ENCODE data around the gene CARS2.
A peak's percentile ranks its signal among the peaks of the same experiment; 100 is the strongest.
"Not testable (repeated sequence)": the region's sequence is repeated elsewhere in the genome, so short reads cannot be mapped to it uniquely, and the experiment has no call there.

Gene CARS2, protein sequence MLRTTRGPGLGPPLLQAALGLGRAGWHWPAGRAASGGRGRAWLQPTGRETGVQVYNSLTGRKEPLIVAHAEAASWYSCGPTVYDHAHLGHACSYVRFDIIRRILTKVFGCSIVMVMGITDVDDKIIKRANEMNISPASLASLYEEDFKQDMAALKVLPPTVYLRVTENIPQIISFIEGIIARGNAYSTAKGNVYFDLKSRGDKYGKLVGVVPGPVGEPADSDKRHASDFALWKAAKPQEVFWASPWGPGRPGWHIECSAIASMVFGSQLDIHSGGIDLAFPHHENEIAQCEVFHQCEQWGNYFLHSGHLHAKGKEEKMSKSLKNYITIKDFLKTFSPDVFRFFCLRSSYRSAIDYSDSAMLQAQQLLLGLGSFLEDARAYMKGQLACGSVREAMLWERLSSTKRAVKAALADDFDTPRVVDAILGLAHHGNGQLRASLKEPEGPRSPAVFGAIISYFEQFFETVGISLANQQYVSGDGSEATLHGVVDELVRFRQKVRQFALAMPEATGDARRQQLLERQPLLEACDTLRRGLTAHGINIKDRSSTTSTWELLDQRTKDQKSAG

DNA sequence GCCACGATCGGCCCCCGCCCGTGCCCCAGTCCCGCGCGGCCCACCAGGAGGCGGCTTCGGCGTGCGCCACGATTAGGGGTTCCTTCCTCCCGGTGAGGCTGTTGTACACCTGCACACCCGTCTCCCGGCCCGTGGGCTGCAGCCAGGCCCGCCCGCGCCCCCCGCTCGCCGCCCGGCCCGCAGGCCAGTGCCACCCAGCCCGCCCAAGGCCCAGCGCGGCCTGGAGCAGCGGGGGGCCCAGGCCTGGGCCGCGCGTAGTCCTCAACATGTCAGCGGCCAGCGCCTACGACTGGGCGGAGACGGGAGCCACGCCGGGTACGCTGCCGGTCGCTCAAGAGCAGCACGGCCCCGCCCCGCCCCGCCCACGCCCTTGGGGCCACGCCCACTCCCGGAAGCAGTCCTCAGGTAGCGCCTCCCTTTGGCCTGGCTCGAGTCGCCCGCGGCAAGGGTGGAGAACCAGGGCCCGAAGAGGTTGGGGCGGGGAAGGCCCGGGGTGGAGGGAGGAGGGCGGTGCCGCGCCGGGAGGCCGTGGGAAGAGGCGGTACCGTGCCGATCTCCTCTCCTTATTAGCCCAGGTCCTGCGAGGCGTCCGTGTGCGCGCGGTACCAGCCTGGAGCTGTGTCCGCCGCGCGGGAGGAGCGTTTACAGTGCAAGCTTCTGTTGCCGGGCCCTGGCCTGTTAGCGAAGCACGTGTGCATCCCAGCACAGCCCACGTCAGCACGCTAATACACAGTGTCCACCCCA, at the start of gene CARS2:
TSS of gene CARS2 (minus strand) at position 291 of the 744 bp plus-strand sequence. CDS start at position 268, 23 bp downstream.
- Histone ChIP-seq H3K36me3 (peaks cover 16 to 31% (median 26%) of the 10 kb centered on the region in 11 experiments), H3K4me1 (peaks cover 46 to 69% (median 56%) of the 10 kb centered on the region in 10 experiments), H3K27ac (peak within 1 kb of the TSS; percentile 64 to 89 (median 84)), H3K27me3 (no peaks in the 10 kb centered on the region), H3K4me3 (peak within 1 kb of the TSS; percentile 72 to 89 (median 83)), H3K4me2 (peak within 1 kb of the TSS; percentile 87 to 99 (median 92)), H4K20me1 (peaks cover 0 to 29% (median 0%) of the 10 kb centered on the region in 11 experiments; a peak in 5 of 22 replicates), H3K9me3 (replicated peaks in 1 of 11) (no peaks in the 10 kb centered on the region), H3K9ac (peak within 1 kb of the TSS; percentile 87 to 93 (median 90))
- no peak for TF ChIP-seq Cebpa-rat (IDR thresholded peaks at IDR 0.05)

DNA sequence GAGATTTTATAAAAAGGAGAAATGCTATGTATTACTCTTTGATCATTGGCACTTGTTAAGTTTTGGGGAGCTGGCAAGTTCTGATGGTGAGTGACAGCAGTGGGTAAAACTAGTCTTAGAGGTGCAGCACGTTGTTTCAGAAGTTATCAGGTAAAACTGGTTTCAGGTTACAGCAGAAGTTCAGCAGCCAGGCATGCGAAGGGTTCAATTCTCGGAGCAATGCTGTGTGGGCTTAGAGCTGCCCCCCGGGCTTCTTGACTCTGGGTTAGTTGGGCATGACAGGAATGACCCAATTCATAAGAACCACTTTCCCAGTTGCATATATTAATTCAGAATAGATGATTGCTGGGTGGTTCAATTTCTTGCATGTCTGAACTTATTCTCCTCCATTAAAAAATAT, 42.4 kb upstream of the CARS2 start:
- Histone ChIP-seq H3K36me3 (peaks cover 0 to 26% (median 17%) of the 10 kb centered on the region in 11 experiments; a peak in 17 of 22 replicates), H3K4me1 (no peaks in the 10 kb centered on the region), H3K9ac (no peak overlapping the region), H3K4me3 (no peak overlapping the region), H3K27me3 (no peaks in the 10 kb centered on the region), H3K27ac (no peak overlapping the region), H4K20me1 (no peaks in the 10 kb centered on the region), H3K9me3 (replicated peaks in 1 of 11) (peaks cover 33 to 44% (median 40%) of the 10 kb centered on the region in 11 experiments), H3K4me2 (no peak overlapping the region)
- TF ChIP-seq Cebpa-rat (IDR thresholded peaks at IDR 0.05), result no peak

DNA sequence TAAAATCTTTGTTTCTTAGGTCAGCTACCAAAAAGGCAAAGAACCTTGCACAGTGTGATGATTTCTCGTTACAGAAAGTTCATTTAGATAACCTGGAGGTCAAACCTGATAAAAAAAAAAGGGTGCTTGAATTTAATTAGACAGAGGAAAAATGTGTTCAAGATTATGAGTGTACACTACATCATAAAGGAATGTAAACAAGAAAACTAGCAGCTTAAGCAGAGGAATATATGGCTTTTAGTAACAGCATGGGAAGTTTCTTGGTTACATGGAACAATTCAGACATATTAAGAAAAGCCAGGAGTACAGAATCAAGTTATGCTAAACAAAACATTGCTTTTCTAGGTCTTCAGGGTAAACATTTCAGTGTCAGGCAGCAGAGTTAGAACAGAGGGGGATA, 40.5 kb upstream of the CARS2 start:
- no peak overlapping the region for H3K4me3 ChIP-seq
- no peak for TF ChIP-seq Cebpa-rat (IDR thresholded peaks at IDR 0.05)
- H3K9ac ChIP-seq, result no peak overlapping the region
- H4K20me1 ChIP-seq, result no peaks in the 10 kb centered on the region
- no peak overlapping the region for H3K4me2 ChIP-seq
- peaks cover 37 to 52% (median 47%) of the 10 kb centered on the region in 11 experiments for H3K9me3 ChIP-seq (replicated peaks in 1 of 11)
- no peaks in the 10 kb centered on the region for H3K4me1 ChIP-seq
- no peak overlapping the region for H3K27ac ChIP-seq
- H3K27me3 ChIP-seq, result no peaks in the 10 kb centered on the region
- H3K36me3 ChIP-seq, result peaks cover 0 to 25% (median 14%) of the 10 kb centered on the region in 11 experiments; a peak in 15 of 22 replicates

DNA sequence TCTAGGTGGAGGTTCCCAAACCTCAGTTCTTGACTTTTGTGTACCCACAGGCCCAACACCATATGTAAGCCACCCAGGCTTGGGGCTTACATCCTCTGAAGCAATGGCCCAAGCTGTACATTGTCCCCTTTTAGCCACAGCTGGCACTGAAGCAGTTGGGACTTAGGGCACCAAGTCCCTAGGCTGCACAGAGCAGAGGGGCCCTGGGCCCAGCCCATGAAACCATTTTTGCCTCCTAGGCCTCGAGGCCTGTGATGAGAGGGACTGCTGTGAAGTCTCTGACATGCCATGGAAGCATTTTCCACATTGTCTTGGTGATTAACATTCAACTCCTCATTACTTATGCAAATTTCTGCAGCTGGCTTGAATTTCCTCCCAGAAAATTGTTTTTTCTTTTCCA, 37.8 kb upstream of the CARS2 start:
- TF ChIP-seq Cebpa-rat (IDR thresholded peaks at IDR 0.05), result no peak

DNA sequence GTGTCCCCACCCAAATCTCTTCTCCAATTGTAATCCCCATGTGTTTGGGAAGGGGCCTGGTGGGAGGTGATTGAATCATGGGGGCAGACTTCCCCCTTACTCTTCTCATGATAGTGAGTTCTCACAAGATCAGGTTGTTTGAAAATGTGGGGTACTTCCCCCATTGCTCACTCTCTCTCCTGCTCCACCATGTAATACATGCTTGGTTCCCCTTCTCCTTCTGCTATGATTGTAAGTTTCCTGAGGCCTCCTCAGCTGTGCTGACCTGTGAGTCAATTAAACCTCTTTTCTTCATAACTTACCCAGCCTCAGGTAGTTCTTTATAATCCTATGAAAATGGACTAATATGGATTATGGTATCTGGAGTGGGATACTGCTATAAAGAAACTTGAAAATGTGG, 31.6 kb upstream of the CARS2 start:
- Histone ChIP-seq H3K27me3 (no peaks in the 10 kb centered on the region), H3K36me3 (peaks cover 0 to 11% (median 0%) of the 10 kb centered on the region in 11 experiments; a peak in 3 of 22 replicates), H3K27ac (no peak overlapping the region), H3K4me2 (no peak overlapping the region), H3K4me3 (no peak overlapping the region), H3K9ac (no peak overlapping the region), H4K20me1 (no peaks in the 10 kb centered on the region), H3K9me3 (replicated peaks in 1 of 11) (peaks cover 26 to 52% (median 36%) of the 10 kb centered on the region in 11 experiments), H3K4me1 (no peaks in the 10 kb centered on the region)
- TF ChIP-seq Cebpa-rat (IDR thresholded peaks at IDR 0.05), result no peak

More for the DNA sequence above, 37.8 kb upstream of the CARS2 start:
- Histone ChIP-seq H3K27ac (no peak overlapping the region), H4K20me1 (no peaks in the 10 kb centered on the region), H3K4me1 (no peaks in the 10 kb centered on the region), H3K4me2 (no peak overlapping the region), H3K27me3 (no peaks in the 10 kb centered on the region), H3K36me3 (peaks cover 0 to 22% (median 8%) of the 10 kb centered on the region in 11 experiments; a peak in 11 of 22 replicates), H3K9ac (no peak overlapping the region), H3K9me3 (replicated peaks in 1 of 11) (peaks cover 35 to 65% (median 46%) of the 10 kb centered on the region in 11 experiments), H3K4me3 (peak overlapping the region in 3 of 10 experiments; percentile 24 to 39 (median 32); a peak in 3 of 20 replicates)

DNA sequence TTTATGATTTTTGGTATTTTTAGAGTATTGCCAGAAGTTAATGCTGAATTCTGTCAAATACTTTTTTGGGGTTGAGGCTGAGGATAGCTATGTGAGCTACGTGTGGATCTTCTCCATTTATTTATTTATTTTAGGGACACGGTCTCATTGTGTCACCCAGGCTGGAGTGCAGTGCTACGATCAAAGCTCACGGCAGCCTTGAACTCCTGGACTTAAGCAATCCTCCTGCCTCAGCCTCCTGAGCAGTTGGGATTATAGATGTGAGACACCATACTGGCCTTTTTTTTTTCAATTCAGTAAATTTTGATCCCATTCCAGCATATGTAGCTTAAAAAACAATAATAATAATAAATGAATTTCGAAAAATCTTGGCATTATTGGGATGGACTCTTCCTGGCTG, 28.6 kb upstream of the CARS2 start:
- Histone ChIP-seq H3K27me3 (no peaks in the 10 kb centered on the region), H3K9me3 (replicated peaks in 1 of 11) (peaks cover 15 to 35% (median 23%) of the 10 kb centered on the region in 11 experiments), H3K4me3 (no peak overlapping the region), H3K9ac (no peak overlapping the region), H3K4me1 (peaks cover 0 to 7% (median 6%) of the 10 kb centered on the region in 10 experiments; a peak in 15 of 20 replicates), H3K27ac (no peak overlapping the region), H3K36me3 (peaks cover 0 to 16% (median 0%) of the 10 kb centered on the region in 11 experiments; a peak in 3 of 22 replicates), H4K20me1 (no peaks in the 10 kb centered on the region), H3K4me2 (no peak overlapping the region)
- no peak for TF ChIP-seq Cebpa-rat (IDR thresholded peaks at IDR 0.05)

DNA sequence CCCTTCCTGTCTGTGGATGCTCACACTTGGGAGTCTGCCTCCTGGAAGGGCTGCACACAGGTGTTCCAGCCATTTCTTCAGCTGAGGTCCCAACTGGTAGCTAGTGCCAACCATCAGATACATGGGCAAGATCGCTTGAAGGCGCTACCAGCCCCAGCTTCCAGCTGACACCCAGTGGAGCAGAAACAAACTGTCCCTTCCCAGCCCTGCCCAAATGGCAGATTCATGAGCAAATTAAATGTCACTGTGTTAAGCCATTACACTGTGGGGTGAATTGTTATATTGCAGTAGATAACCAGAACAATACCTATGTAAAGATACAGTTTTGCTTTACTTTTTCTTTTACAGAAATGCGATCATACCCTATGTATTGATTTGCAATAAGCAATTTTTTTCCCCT, 25.2 kb upstream of the CARS2 start:
- Histone ChIP-seq H3K36me3 (peaks cover 0 to 10% (median 0%) of the 10 kb centered on the region in 11 experiments; a peak in 4 of 22 replicates), H3K4me2 (no peak overlapping the region), H3K9me3 (replicated peaks in 1 of 11) (peaks cover 0 to 13% (median 0%) of the 10 kb centered on the region in 11 experiments; a peak in 10 of 22 replicates), H3K27me3 (no peaks in the 10 kb centered on the region), H3K9ac (no peak overlapping the region), H3K4me1 (peaks cover 19 to 41% (median 36%) of the 10 kb centered on the region in 10 experiments), H3K27ac (no peak overlapping the region), H4K20me1 (no peaks in the 10 kb centered on the region), H3K4me3 (no peak overlapping the region)
- no peak for TF ChIP-seq Cebpa-rat (IDR thresholded peaks at IDR 0.05)

DNA sequence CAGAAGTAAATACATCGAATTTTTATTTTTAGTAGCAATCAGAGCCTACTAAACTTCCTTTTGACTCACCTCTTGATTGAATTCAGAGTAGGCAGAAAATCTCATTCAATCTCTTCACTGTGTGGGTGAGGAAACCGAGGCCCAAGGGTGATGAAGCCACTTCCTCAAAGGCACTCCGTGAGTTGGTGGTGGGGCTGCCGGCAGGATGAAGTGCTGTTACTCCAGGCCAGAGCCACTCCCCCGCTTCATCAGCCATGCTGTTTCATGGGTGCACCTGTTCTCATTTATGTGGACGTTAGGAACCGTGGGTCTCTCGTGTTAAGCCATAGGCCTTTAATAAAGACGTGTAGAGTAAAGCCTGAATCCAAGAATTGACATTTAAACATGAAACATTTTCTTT, 20.8 kb upstream of the CARS2 start:
- Histone ChIP-seq H3K9me3 (replicated peaks in 1 of 11) (peaks cover 0 to 13% (median 0%) of the 10 kb centered on the region in 11 experiments; a peak in 7 of 22 replicates), H3K4me2 (peak overlapping the region; percentile 39 to 79 (median 52)), H3K4me3 (no peak overlapping the region), H3K27ac (peak overlapping the region in 4 of 11 experiments; percentile 2 to 43 (median 19); a peak in 2 of 22 replicates), H3K9ac (no peak overlapping the region), H4K20me1 (peaks cover under 1 to 25% (median 13%) of the 10 kb centered on the region in 11 experiments; a peak in 14 of 22 replicates), H3K27me3 (no peaks in the 10 kb centered on the region), H3K36me3 (peaks cover 6 to 25% (median 14%) of the 10 kb centered on the region in 11 experiments; a peak in 20 of 22 replicates), H3K4me1 (peaks cover 23 to 43% (median 39%) of the 10 kb centered on the region in 10 experiments)
- TF ChIP-seq Cebpa-rat (IDR thresholded peaks at IDR 0.05), result no peak

DNA sequence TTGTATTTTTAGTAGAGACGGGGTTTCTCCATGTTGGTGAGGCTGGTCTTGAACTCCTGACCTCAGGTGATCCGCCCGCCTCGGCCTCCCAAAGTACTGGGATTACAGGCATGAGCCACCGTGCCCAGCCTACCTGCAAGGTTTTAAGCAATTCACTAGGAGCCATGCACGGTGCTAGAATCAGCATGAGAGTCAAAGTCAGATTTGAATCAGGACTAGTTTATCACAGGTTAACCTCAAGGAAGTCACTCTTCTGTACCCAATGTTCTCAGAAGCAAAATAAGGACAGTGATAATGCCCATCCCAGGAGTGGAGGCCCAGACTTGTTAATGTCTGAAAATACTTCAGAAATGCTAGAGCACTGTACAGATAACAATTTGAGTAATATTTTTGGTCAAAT, 20.2 kb upstream of the CARS2 start:
- Histone ChIP-seq H3K36me3 (peaks cover 11 to 31% (median 19%) of the 10 kb centered on the region in 11 experiments), H3K4me2 (peak overlapping the region; percentile 39 to 79 (median 52); a peak in 21 of 22 replicates), H3K9me3 (replicated peaks in 1 of 11) (peaks cover 0 to 13% (median 0%) of the 10 kb centered on the region in 11 experiments; a peak in 7 of 22 replicates), H3K4me1 (peaks cover 23 to 43% (median 39%) of the 10 kb centered on the region in 10 experiments), H3K27ac (peak overlapping the region in 4 of 11 experiments; percentile 2 to 43 (median 19); a peak in 2 of 22 replicates), H4K20me1 (peaks cover 6 to 31% (median 19%) of the 10 kb centered on the region in 11 experiments; a peak in 18 of 22 replicates)
- H3K4me3 ChIP-seq, H3K27me3 ChIP-seq, H3K9ac ChIP-seq: not testable (repeated sequence)
